ENCODE measurements around the gene PCDHA6.
"Not testable (repeated sequence)": the region's sequence is repeated elsewhere in the genome, so short reads cannot be mapped to it uniquely, and the experiment has no call there.

The PCDHA6 gene

GRCh38 chr5:140827704-140828361 is at the start of gene PCDHA6:
PCDHA6 (plus strand) TSS chr5:140827960; CDS start chr5:140828092, 132 bp downstream.
- peaks cover 4% of the 10 kb centered on the region; the same call in 1 of the 2 replicates for H3K36me3 ChIP-seq
- H3K27ac ChIP-seq, result no peak within 1 kb of the TSS
- DNase-seq, result no peak
- TF ChIP-seq CTCF (IDR thresholded peaks at IDR 0.05; ENCODE audit: low read depth, low read length), result no peak
- H3K9me3 ChIP-seq (ENCODE audit: severe bottlenecking), result peaks cover 3% of the 10 kb centered on the region
- H3K27me3 ChIP-seq (ENCODE audit: insufficient read depth, low read depth, severe bottlenecking), result no peaks in the 10 kb centered on the region
- no peak within 1 kb of the TSS for H3K4me3 ChIP-seq (ENCODE audit: low read depth, low read length)

- no peak overlapping the region for H3K4me3 ChIP-seq (ENCODE audit: low read depth, low read length)
- no peaks in the 10 kb centered on the region for H3K27me3 ChIP-seq (ENCODE audit: insufficient read depth, low read depth, severe bottlenecking)
- DNase-seq, result no peak
- no peaks in the 10 kb centered on the region for H3K36me3 ChIP-seq
- no peak for TF ChIP-seq CTCF (IDR thresholded peaks at IDR 0.05; ENCODE audit: low read depth, low read length)
- H3K27ac ChIP-seq, result no peak overlapping the region
- H3K9me3 ChIP-seq (ENCODE audit: severe bottlenecking), result peaks cover 34% of the 10 kb centered on the region
Observed at GRCh38 chr5:140780512-140780911, 47.2 kb upstream of the PCDHA6 start.

- peak; percentile 35 for TF ChIP-seq CTCF (IDR thresholded peaks at IDR 0.05; ENCODE audit: low read depth, low read length)
- Histone ChIP-seq H3K27me3 (ENCODE audit: insufficient read depth, low read depth, severe bottlenecking) (no peaks in the 10 kb centered on the region), H3K36me3 (no peaks in the 10 kb centered on the region), H3K27ac (no peak within 1 kb of the TSS), H3K4me3 (ENCODE audit: low read depth, low read length) (no peak within 1 kb of the TSS), H3K9me3 (ENCODE audit: severe bottlenecking) (peaks cover 12% of the 10 kb centered on the region)
- DNase-seq, result no peak
Observed at GRCh38 chr5:140785905-140786686, 41.7 kb upstream of the PCDHA6 start, which contains the start of gene PCDHA1. PCDHA1 (plus strand) TSS chr5:140786140.

- H3K4me3 ChIP-seq (ENCODE audit: low read depth, low read length); H3K36me3 ChIP-seq; DNase-seq; H3K27ac ChIP-seq; H3K27me3 ChIP-seq (ENCODE audit: insufficient read depth, low read depth, severe bottlenecking): not testable (repeated sequence)
- peaks cover 12% of the 10 kb centered on the region for H3K9me3 ChIP-seq (ENCODE audit: severe bottlenecking)
Observed at GRCh38 chr5:140787422-140787821, 40.3 kb upstream of the PCDHA6 start.

GRCh38 chr5:140787849-140788504 is 39.8 kb upstream of the PCDHA6 start:
- peaks cover 10% of the 10 kb centered on the region for H3K9me3 ChIP-seq (ENCODE audit: severe bottlenecking)
- not testable (repeated sequence) for H3K27me3 ChIP-seq (ENCODE audit: insufficient read depth, low read depth, severe bottlenecking); H3K27ac ChIP-seq; DNase-seq; H3K4me3 ChIP-seq (ENCODE audit: low read depth, low read length); H3K36me3 ChIP-seq

- Histone ChIP-seq H3K9me3 (ENCODE audit: severe bottlenecking) (peaks cover 6% of the 10 kb centered on the region), H3K27ac (no peak overlapping the region), H3K27me3 (ENCODE audit: insufficient read depth, low read depth, severe bottlenecking) (no peaks in the 10 kb centered on the region), H3K4me3 (ENCODE audit: low read depth, low read length) (no peak overlapping the region), H3K36me3 (no peaks in the 10 kb centered on the region)
- no peak for TF ChIP-seq CTCF (IDR thresholded peaks at IDR 0.05; ENCODE audit: low read depth, low read length)
- no peak for DNase-seq
Observed at GRCh38 chr5:140791089-140791488, 36.7 kb upstream of the PCDHA6 start.
